ENCODE data around the gene TRPC3. TPM values are rescaled to one million over a fixed set of nuclear protein-coding genes. Genes with fewer than 3 reads are reported as not detected.

TRPC3 gene
- total and polyA plus RNA-seq, 2 of the 8 experiments (the other 6 are each of a cell fraction or from before 2014, with no cell fraction given) = 0.37 to 0.41 TPM

GRCh38 chr4:121923306-121923705 lies 28.6 kb downstream of the TRPC3 start:
- FAIRE-seq = no peak
- CTCF ChIA-PET (ENCODE audit: partially characterized antibody) = interaction anchor here (0.9 to 1.7 kb wide), 3 partner anchors 10 to 26 kb away, joined by 3 to 4 read pairs (median 3); no protein-coding TSS in a partner anchor
- TF ChIP-seq EGR1 (IDR thresholded peaks at IDR 0.05; ENCODE audit: borderline replicate concordance, low read depth, low read length) = no peak
- TF ChIP-seq RBBP5 (IDR thresholded peaks at IDR 0.05; ENCODE audit: borderline replicate concordance, low read depth, low read length) = no peak

More at GRCh38 chr4:121923306-121923705, 28.6 kb downstream of the TRPC3 start:
- Histone ChIP-seq H3K4me3 (ENCODE audit: extremely low read depth in 1 of 4, insufficient read depth in 2 of 4, low read depth in 3 of 4, low read length in 4 of 4) (no peak overlapping the region), H3K9ac (replicated peaks in 1 of 4; ENCODE audit: extremely low read depth in 1 of 4, low read depth in 3 of 4, low read length in 3 of 4) (no peak overlapping the region), H3K4me2 (ENCODE audit: insufficient read depth in 1 of 2, low read depth in 2 of 2, low read length in 2 of 2) (no peak overlapping the region), H3K79me1 (ENCODE audit: low read depth, low read length) (no peaks in the 10 kb centered on the region), H3K56ac (replicated peaks; ENCODE audit: insufficient read length, low read depth, low read length) (no peak overlapping the region), H3K14ac (ENCODE audit: insufficient read length) (no peak overlapping the region), H3K9me3 (ENCODE audit: insufficient read depth in 2 of 2, low read depth in 1 of 2, low read length in 1 of 2) (no peaks in the 10 kb centered on the region), H2BK20ac (ENCODE audit: low read length) (no peak overlapping the region), H2BK5ac (ENCODE audit: low read depth, low read length) (no peak overlapping the region), H3K4me1 (replicated peaks in 1 of 4; ENCODE audit: control insufficient read depth in 3 of 4, insufficient read depth in 4 of 4, low read length in 3 of 4) (no peaks in the 10 kb centered on the region), H4K8ac (ENCODE audit: extremely low read depth, insufficient read depth, low read length) (no peak overlapping the region), H3K23me2 (ENCODE audit: low read depth, low read length) (no peaks in the 10 kb centered on the region), H3K36me3 (ENCODE audit: control insufficient read depth in 2 of 4, insufficient read depth in 4 of 4, low read length in 3 of 4) (no peaks in the 10 kb centered on the region), H3K4ac (replicated peaks; ENCODE audit: insufficient read length, low read depth, low read length) (no peak overlapping the region), H3K79me2 (ENCODE audit: control insufficient read depth in 1 of 2, insufficient read depth in 2 of 2, low read length in 2 of 2) (no peaks in the 10 kb centered on the region), H4K5ac (ENCODE audit: insufficient read length, low read depth, low read length) (no peak overlapping the region), H2BK120ac (replicated peaks; ENCODE audit: low read depth, low read length) (no peak overlapping the region), H2BK12ac (ENCODE audit: low read depth, low read length) (no peak overlapping the region), H3K27me3 (replicated peaks in 1 of 4; ENCODE audit: control insufficient read depth in 3 of 4, extremely low read depth in 1 of 4, insufficient read depth in 3 of 4, low read length in 3 of 4) (no peaks in the 10 kb centered on the region), H4K20me1 (replicated peaks in 1 of 2; ENCODE audit: control insufficient read depth in 1 of 2, insufficient read depth in 2 of 2, low read length in 2 of 2) (no peaks in the 10 kb centered on the region), H2BK15ac (ENCODE audit: low read length) (no peak overlapping the region), H4K91ac (replicated peaks; ENCODE audit: insufficient read length, low read length) (no peak overlapping the region), H2AFZ (ENCODE audit: low read length) (no peak overlapping the region), H3K18ac (ENCODE audit: extremely low read depth, low read length) (no peak overlapping the region), H2AK5ac (ENCODE audit: low read depth, low read length) (no peak overlapping the region), H3K27ac (ENCODE audit: low read depth, low read length) (no peak overlapping the region), H3K23ac (ENCODE audit: insufficient read length) (no peak overlapping the region)
- POLR2A ChIA-PET (ENCODE audit: partially characterized antibody) = no interaction called here
- no peak for DNase-seq (ENCODE audit: low read depth in 1 of 2, low spot score in 2 of 2)
- 96% methylated on average over 1 of the region's 1 CpG; no CpG with 5 or more reads in 1 of the 2 experiments for WGBS, 2 experiments (ENCODE audit: extremely low coverage in 1 of 2, insufficient coverage in 1 of 2, insufficient read length in 1 of 2, insufficient replicate concordance in 2 of 2, low coverage in 1 of 2, low lambda C conversion rate in 2 of 2, missing lambda C conversion rate in 1 of 2)
